ENCODE measurements around the gene APLP1. TPM values are rescaled to one million over a fixed set of nuclear protein-coding genes. Genes with fewer than 3 reads are reported as not detected.

APLP1 gene
- total RNA-seq, 1 experiment from 2014 or later = 36.9 TPM

DNA sequence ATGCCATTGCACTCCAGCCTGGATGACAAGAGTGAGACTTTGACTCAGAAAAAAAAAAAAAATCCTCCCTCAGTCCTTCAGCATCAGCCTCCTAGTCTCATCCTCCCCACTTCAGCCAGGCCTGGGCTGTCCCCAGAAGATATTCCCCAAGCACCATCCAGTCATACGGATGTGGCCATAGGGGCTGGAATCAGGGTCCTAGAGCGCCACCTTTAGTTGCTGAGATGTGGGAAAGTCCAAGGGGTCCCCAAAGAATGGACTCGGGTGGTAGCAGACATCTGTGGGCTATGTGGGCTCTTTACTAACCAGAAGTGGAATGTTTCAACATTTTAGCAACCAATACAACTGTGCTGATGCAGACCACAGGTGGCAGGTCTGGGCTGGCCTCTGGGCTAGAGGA, 42.8 kb downstream of the APLP1 start:
- Mint-ChIP-seq H3K27me3 (ENCODE audit: low read depth) (peaks cover 6% of the 10 kb centered on the region), H3K4me3 (no peak overlapping the region), H3K4me1 (peaks cover 4 to 21% of the 10 kb centered on the region in 2 experiments), H3K36me3 (ENCODE audit: insufficient read depth in 1 of 3, low read depth in 3 of 3) (no peaks in the 10 kb centered on the region), H3K27ac (no peak overlapping the region), H3K9me3 (no peaks in the 10 kb centered on the region)
- Histone ChIP-seq H3K79me2 (ENCODE audit: insufficient read depth, low read length) (no peaks in the 10 kb centered on the region), H3K56ac (ENCODE audit: insufficient read length, low read depth, low read length) (no peak overlapping the region), H3K9me3 (ENCODE audit: control insufficient read depth, low read depth, low read length) (no peaks in the 10 kb centered on the region), H2BK20ac (ENCODE audit: low read depth, low read length, poor library complexity, severe bottlenecking) (no peak overlapping the region), H3K4me2 (ENCODE audit: insufficient read depth, insufficient read length, low read length) (no peak overlapping the region), H3K14ac (ENCODE audit: insufficient read depth, low read length) (no peak overlapping the region), H4K91ac (ENCODE audit: insufficient read length, low read depth, low read length) (no peak overlapping the region), H3K18ac (ENCODE audit: insufficient read length, low read depth, low read length) (no peak overlapping the region), H2AK5ac (ENCODE audit: insufficient read length, low read length) (no peak overlapping the region), H2BK5ac (ENCODE audit: insufficient read length, low read length) (no peak overlapping the region), H3K9ac (ENCODE audit: extremely low read depth, insufficient read length, low read length) (no peak overlapping the region), H4K20me1 (ENCODE audit: control insufficient read depth, insufficient read depth, insufficient read length) (no peaks in the 10 kb centered on the region), H3K23me2 (ENCODE audit: insufficient read length, low read depth, low read length, poor library complexity, severe bottlenecking) (no peaks in the 10 kb centered on the region), H3K4ac (ENCODE audit: low read depth, low read length) (no peak overlapping the region), H3K4me1 (ENCODE audit: insufficient read depth, low read length) (peaks cover 2% of the 10 kb centered on the region; the same call in 1 of the 2 replicates), H3K27me3 (ENCODE audit: insufficient read depth, low read length) (no peaks in the 10 kb centered on the region), H4K8ac (replicated peaks; ENCODE audit: insufficient read length, low read depth, low read length) (no peak overlapping the region), H2BK120ac (ENCODE audit: low read depth, low read length, poor library complexity, severe bottlenecking) (no peak overlapping the region), H3K79me1 (ENCODE audit: insufficient read depth, low read depth, low read length, poor library complexity, severe bottlenecking) (no peaks in the 10 kb centered on the region), H3T11ph (ENCODE audit: low read length) (no peak overlapping the region), H3K27ac (ENCODE audit: insufficient read length, low read depth, low read length) (no peak overlapping the region), H2BK12ac (ENCODE audit: insufficient read length, low read depth, low read length) (no peak overlapping the region), H4K5ac (ENCODE audit: insufficient read length, low read depth, low read length) (no peak overlapping the region), H2BK15ac (ENCODE audit: low read depth, low read length) (no peak overlapping the region), H3K23ac (ENCODE audit: insufficient read length, low read depth, low read length) (no peak overlapping the region), H2AFZ (ENCODE audit: low read length) (no peak overlapping the region)
- DNase-seq = peak; percentile 53
- TF ChIP-seq, protein P1, sequence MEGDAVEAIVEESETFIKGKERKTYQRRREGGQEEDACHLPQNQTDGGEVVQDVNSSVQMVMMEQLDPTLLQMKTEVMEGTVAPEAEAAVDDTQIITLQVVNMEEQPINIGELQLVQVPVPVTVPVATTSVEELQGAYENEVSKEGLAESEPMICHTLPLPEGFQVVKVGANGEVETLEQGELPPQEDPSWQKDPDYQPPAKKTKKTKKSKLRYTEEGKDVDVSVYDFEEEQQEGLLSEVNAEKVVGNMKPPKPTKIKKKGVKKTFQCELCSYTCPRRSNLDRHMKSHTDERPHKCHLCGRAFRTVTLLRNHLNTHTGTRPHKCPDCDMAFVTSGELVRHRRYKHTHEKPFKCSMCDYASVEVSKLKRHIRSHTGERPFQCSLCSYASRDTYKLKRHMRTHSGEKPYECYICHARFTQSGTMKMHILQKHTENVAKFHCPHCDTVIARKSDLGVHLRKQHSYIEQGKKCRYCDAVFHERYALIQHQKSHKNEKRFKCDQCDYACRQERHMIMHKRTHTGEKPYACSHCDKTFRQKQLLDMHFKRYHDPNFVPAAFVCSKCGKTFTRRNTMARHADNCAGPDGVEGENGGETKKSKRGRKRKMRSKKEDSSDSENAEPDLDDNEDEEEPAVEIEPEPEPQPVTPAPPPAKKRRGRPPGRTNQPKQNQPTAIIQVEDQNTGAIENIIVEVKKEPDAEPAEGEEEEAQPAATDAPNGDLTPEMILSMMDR (conservative IDR thresholded peaks at IDR 0.05) = peak; percentile 60
- WGBS (ENCODE audit: extremely low coverage, insufficient read length, low lambda C conversion rate) = no CpG with 5 or more reads among the region's 3 CpGs
